ENCODE data around the gene TP53INP2. TPM values are rescaled to one million over a fixed set of nuclear protein-coding genes. Genes with fewer than 3 reads are reported as not detected.
"Not testable (repeated sequence)": the region's sequence is repeated elsewhere in the genome, so short reads cannot be mapped to it uniquely, and the experiment has no call there.

Gene TP53INP2
- total and polyA plus RNA-seq, 2 donors (not counting 1 experiment from before 2014, with no cell fraction given), result 7.7 to 14.7 TPM

GRCh38 chr20:34720266-34720665 is 16.1 kb downstream of the TP53INP2 start:
- Histone ChIP-seq H3K79me2 (ENCODE audit: control insufficient read depth, insufficient read depth, low read length) (no peaks in the 10 kb centered on the region), H4K20me1 (ENCODE audit: control insufficient read depth, insufficient read depth, low read length, poor library complexity, severe bottlenecking) (no peaks in the 10 kb centered on the region), H3K4me1 (ENCODE audit: control insufficient read depth in 2 of 2, insufficient read depth in 2 of 2, low read length in 2 of 2) (peaks cover 0 to 5% of the 10 kb centered on the region in 2 donors), H3K9me3 (ENCODE audit: control extremely low read depth in 1 of 3, control insufficient read depth in 2 of 3, insufficient read depth in 1 of 3, low read length in 2 of 3) (no peaks in the 10 kb centered on the region), H2AFZ (ENCODE audit: insufficient read depth, low read depth, low read length, poor library complexity, severe bottlenecking) (no peak overlapping the region), H3K4me2 (replicated peaks; ENCODE audit: low read depth, low read length, poor library complexity, severe bottlenecking) (no peak overlapping the region), H3K36me3 (replicated peaks in 1 of 2; ENCODE audit: control extremely low read depth in 1 of 2, control insufficient read depth in 1 of 2, extremely low read depth in 1 of 2, insufficient read depth in 2 of 2, low read length in 1 of 2) (peaks cover 5 to 28% of the 10 kb centered on the region in 2 experiments), H3K9ac (ENCODE audit: low read length) (no peak overlapping the region), H3K27me3 (replicated peaks in 1 of 4; ENCODE audit: control extremely low read depth in 1 of 4, control insufficient read depth in 3 of 4, insufficient read depth in 4 of 4, low read length in 3 of 4) (no peaks in the 10 kb centered on the region), H3K4me3 (ENCODE audit: control extremely low read depth in 1 of 5, extremely low read depth in 1 of 5, insufficient read depth in 1 of 5, low read depth in 2 of 5, low read length in 4 of 5) (no peak overlapping the region), H3K27ac (ENCODE audit: low read length in 2 of 2) (no peak overlapping the region)
- no CpG with 5 or more reads among the region's 2 CpGs for WGBS (ENCODE audit: insufficient coverage)
- Mint-ChIP-seq H3K4me3 (no peak overlapping the region), H3K9me3 (ENCODE audit: insufficient read depth) (no peaks in the 10 kb centered on the region), H3K4me1 (peaks cover 18% of the 10 kb centered on the region), H3K27ac (no peak overlapping the region), H3K27me3 (no peaks in the 10 kb centered on the region)
- no peak for DNase-seq
- ChIA-PET POLR2A (interaction anchor here (0.7 kb wide), 1 partner anchor 10 kb away, joined by 12 read pairs; no protein-coding TSS in a partner anchor), CTCF (interaction anchor here (0.5 to 3.2 kb wide), 6 partner anchors 12 to 490 kb away, joined by 3 to 16 read pairs (median 4); no protein-coding TSS in a partner anchor)
- no peak for ATAC-seq (ENCODE audit: low read depth)
- no peak for TF ChIP-seq CTCF (IDR thresholded peaks at IDR 0.05)
- no peak for TF ChIP-seq EZH2 (IDR thresholded peaks at IDR 0.05; ENCODE audit: borderline replicate concordance, insufficient read depth, low read depth, low read length, poor library complexity, severe bottlenecking)
- intact Hi-C loops (cut with micrococcal nuclease), result no loop called here

GRCh38 chr20:34722560-34722959 is 18.4 kb downstream of the TP53INP2 start:
- H3K27me3 ChIP-seq (replicated peaks in 1 of 4; ENCODE audit: control extremely low read depth in 1 of 4, control insufficient read depth in 3 of 4, insufficient read depth in 4 of 4, low read length in 3 of 4); H3K9ac ChIP-seq (ENCODE audit: low read length); H3K4me3 Mint-ChIP-seq; H3K79me2 ChIP-seq (ENCODE audit: control insufficient read depth, insufficient read depth, low read length); intact Hi-C loops (cut with micrococcal nuclease); ATAC-seq (ENCODE audit: low read depth); H4K20me1 ChIP-seq (ENCODE audit: control insufficient read depth, insufficient read depth, low read length, poor library complexity, severe bottlenecking); H3K4me1 ChIP-seq (ENCODE audit: control insufficient read depth in 2 of 2, insufficient read depth in 2 of 2, low read length in 2 of 2); H3K4me2 ChIP-seq (replicated peaks; ENCODE audit: low read depth, low read length, poor library complexity, severe bottlenecking); H3K27me3 Mint-ChIP-seq; H3K4me3 ChIP-seq (ENCODE audit: control extremely low read depth in 1 of 5, extremely low read depth in 1 of 5, insufficient read depth in 1 of 5, low read depth in 2 of 5, low read length in 4 of 5); H3K27ac ChIP-seq (ENCODE audit: low read length in 2 of 2); H3K9me3 Mint-ChIP-seq (ENCODE audit: insufficient read depth); H2AFZ ChIP-seq (ENCODE audit: insufficient read depth, low read depth, low read length, poor library complexity, severe bottlenecking); H3K27ac Mint-ChIP-seq; H3K9me3 ChIP-seq (ENCODE audit: control extremely low read depth in 1 of 3, control insufficient read depth in 2 of 3, insufficient read depth in 1 of 3, low read length in 2 of 3); DNase-seq: not testable (repeated sequence)
- CTCF ChIA-PET, result interaction anchor here (0.6 to 1.1 kb wide), 2 partner anchors 47 to 444 kb away, joined by 4 to 6 read pairs; no protein-coding TSS in a partner anchor
- POLR2A ChIA-PET, result interaction anchor here (0.7 kb wide), 1 partner anchor 1215 kb away, joined by 12 read pairs; no protein-coding TSS in a partner anchor
- peaks cover 18% of the 10 kb centered on the region for H3K4me1 Mint-ChIP-seq
- peaks cover 5 to 42% of the 10 kb centered on the region in 2 experiments for H3K36me3 ChIP-seq (replicated peaks in 1 of 2; ENCODE audit: control extremely low read depth in 1 of 2, control insufficient read depth in 1 of 2, extremely low read depth in 1 of 2, insufficient read depth in 2 of 2, low read length in 1 of 2)
- WGBS (ENCODE audit: insufficient coverage), result 92% methylated on average over 3 of the region's 3 CpGs
